HuH-7.5 (cell line): ENCODE results near the gene NT5DC4.

Experiments
- DNase-seq: peaks from one replicate; pipeline ENCODE4 v3.0.0; 2011; ENCODE audit warnings: low spot score

The NT5DC4 gene

GRCh38 chr2:112720785-112721184 is at the start of gene NT5DC4:
NT5DC4 (plus strand) TSS chr2:112721020; CDS start chr2:112721080, 60 bp downstream.
- DNase-seq, result no peak

DNA sequence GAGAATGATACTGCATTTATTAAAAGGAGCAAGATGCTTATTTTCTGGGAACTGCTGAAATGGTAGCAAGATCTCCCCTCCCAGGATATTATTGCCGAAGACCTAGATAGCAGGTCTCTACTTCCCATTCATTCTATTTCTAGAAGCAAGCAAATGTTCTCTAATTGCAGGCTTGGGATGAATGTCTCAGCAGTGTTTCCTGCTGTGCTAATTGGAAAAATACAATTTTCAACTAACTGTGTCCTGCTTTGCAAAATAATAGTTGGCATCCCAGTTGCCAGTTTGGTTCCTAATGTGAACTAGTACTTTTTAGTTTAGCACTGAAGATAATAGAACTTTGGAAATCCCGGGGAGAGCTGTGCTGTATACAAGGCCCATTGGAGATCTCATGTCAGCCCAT is 49.0 kb upstream of the NT5DC4 start:
- no peak for DNase-seq

DNA sequence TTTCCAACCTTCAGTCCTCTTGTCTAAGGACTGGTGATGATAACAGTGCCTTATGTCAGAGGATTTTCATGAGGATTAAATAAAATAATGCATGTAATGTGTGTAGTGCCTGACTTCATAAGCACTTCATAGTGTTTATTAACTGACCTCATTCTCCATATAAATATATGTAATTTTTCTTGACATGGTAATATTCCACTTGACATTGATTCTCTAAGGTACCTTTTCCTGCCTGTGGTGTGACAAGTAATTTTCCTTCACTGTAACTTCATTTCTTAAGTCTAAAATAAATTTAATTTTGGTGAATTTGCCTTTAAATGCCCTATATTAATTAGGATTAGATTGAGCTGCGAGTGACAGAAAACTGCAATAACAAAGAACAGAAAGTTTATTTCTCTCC is 47.8 kb upstream of the NT5DC4 start:
- no peak for DNase-seq

DNA sequence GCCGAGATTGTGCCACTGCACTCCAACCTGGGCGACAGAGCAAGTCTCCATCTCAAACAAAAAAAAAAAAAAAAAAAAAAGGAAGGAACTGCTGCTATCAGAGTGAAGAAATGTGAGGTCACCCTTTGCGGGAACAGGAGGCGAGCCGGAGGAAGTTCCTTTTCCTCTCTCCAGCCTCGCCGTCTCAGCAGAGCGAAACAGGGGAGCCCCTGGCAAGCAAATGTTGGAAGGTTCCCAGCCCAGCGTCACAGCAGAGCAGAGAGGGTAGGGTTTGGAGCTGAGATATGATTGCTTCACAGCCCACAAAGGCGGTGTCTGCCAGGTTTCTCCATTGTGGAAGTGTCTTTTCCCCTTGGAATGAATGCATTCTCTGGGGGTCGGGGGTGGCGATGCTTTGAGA is 46.6 kb upstream of the NT5DC4 start:
- DNase-seq, result no peak

- no peak for DNase-seq
These were observed 41.3 kb upstream of the NT5DC4 start for GRCh38 chr2:112679484-112679883.

DNA sequence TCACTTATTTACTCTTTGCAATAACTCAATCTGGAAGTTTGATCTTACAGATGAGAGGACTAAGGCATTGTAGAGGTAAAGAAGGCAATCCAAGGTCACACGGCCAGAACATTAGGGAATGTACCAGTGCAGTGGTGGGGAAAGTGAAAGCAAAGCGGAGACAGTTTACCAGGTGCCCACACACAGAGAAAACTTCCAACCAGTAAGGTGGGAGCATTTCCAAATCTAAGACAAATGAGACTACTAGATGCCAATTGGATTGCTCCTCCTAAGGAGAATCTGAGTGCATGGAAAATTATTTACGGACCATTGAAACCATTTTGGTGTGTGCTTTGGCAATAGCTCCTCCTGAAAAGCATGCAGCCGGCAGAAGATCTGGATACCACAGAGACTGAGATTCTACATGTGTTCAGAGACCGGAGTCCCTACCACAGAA is 40.1 kb upstream of the NT5DC4 start:
- no peak for DNase-seq

- DNase-seq, result no peak
These were observed 38.7 kb upstream of the NT5DC4 start for GRCh38 chr2:112682101-112682500.

DNA sequence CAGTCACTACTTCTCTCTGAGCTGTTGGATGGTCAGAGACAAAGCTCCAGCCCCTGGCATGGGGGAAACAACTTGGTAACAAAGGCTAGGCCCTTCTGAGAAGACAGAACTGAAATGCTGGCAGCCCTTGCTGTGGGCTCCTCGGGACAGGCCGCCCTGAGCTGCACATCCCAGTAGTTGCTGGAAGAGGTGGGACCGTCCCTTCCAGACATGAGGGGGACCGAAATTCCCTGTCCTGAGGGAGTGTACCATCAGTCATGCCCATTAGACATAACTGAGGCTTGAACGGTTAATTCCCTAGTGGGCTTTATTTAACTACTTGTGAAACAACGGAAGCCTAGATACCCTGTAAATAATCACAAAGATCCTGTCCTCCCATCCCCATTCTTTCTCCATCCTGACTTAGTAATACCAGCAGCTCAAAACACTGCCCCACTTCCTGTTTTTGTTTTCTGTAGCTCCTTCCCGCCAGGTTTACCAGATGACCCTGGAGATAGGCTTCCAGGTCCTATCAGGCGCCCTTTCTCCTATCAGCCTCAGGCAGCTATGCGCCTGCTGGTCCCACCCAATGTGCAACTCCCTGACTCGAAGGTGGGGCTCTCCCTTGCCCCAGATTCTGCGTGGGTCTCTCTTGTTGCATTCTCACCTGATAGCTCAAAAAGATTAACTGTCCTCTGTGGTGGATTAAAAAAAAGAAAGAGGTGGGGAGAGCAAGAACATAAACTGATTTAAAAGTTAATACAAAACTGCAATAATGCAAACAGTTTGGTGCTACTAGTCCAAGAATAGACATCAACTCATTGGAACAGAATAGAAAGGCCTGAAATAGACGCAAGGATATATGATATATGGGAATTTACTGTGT is 37.0 kb upstream of the NT5DC4 start:
- no peak for DNase-seq

GRCh38 chr2:112684415-112684775 is 36.4 kb upstream of the NT5DC4 start:
- DNase-seq, result no peak

- DNase-seq, result no peak
These were observed 35.4 kb upstream of the NT5DC4 start for GRCh38 chr2:112685271-112685884.

DNA sequence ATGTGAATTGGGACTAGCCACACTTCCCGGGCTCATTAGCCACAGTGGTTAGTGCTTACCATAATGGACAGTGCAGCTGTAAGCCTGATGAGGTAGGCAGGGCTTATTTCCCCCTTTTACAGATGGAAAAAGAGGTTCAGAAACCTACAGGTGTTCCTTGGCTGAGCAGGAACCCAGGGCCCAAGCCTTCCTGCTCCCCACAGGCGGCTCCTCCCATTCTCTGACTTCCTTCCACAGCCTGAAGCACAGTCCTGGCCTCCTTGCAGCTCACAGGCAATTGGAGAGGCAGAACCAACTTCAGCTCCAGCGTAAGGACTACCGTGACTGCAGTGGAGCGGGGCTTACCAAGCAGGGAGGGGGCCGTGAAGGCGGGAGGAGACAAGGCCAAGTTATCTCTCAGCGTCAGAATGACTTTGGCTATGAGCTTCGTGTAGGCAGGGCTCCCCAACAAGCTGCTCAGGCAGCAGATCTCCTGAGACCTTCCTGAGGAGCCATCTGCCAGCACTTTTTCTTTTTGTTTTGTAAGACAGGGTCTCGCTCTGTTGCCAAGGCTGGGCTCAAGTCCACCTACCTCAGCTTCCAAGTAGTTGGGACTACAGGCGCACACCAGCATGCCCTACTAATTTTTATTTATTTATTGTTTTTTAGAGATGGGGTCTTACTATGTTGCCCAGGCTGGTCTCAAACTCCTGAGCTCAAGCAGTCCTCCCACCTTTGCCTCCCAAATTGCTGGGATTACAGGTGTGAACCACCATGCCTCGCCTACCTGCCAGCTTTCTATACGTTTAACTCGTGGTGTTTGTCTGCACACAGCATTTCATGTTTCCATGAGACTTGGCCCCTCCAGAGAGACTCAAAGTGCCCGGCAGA is 34.2 kb upstream of the NT5DC4 start:
- no peak for DNase-seq

DNA sequence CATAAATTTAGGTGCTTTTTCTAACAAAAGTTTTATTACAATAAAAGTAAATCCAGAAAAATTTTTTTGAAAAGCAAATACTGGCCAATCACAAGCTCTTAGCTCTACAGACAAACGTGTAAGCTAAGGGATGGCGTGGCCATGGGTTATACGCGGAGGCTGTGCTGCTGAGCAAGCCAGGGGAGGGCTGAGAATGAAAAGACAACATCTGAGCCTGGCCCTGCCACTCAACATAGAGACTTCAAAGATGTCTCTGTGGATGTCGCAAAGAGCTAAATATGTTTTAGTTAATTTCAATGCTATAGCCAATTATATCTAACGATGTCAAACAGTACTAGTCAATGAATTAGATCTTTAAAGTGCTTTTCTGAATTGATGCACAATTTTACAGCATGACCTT is 33.3 kb upstream of the NT5DC4 start:
- no peak for DNase-seq

- DNase-seq, result no peak
These were observed 32.5 kb upstream of the NT5DC4 start for GRCh38 chr2:112688086-112688880.

DNA sequence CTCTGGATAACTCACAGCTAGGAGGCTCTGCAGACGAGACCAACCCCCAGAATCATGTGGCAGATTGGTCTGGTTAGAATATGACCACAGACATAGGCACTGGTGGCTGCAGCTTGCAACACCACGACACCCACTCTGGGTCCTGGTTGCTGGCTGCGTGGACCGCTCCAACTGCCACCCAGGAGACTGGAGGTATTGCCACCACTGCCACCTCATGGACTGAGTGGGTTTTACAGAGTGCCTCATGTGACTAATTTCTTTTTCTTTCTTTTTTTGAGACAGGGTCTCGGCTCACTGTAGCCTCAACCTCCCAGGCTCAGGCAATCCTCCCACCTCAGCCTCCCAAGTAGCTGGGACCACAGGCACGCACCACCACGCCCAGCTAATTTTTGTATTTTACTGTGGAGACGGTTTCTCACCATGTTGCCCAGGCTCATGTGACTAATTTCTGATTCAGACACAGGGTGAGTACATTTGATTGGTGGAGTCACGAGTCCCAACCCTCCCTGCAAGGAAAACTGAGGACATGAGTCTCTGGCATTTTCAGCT is 29.9 kb upstream of the NT5DC4 start:
- DNase-seq, result peak; percentile 40

GRCh38 chr2:112691881-112692281 is 28.9 kb upstream of the NT5DC4 start:
- no peak for DNase-seq

GRCh38 chr2:112692495-112692911 is 28.3 kb upstream of the NT5DC4 start:
- DNase-seq, result peak; percentile 55

DNA sequence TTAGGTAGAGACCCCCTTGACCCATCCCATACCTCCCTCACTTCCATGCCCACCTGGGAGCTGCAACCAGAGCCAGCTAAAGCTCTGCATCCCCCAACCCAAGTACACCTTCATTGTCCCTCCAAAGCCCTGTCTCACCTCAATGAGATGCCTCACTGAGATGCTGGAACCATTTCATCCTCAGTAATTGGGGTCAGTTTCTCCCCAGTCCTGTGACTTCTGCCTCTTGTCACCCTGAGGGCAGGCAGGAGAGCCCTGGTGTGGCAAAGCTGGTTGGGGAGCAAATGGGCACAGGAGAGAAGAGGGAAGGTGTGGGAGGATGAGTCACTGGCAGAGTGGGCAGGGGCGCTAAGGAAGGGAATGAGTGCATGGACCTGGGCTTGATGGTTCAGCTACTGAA is 27.9 kb upstream of the NT5DC4 start:
- DNase-seq, result no peak

DNA sequence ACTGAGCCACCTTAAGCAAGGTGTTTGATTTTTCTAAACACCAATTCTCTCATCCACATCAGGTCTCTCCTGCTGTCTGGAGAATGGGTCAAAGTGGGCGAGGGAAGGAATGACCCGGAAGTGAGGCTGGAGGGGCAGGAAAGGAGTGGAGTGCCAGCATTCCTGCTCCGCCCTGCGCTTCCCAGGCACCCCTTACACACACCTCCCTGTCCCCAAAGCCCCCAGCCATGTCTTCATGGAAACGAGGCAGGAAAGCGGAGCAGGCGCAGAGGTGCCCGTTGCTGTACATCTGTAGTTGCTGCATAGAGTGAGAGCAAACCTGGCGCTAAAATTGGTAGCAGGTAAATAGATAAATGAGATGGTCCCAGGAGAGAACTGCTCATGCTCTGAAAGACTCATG is 27.2 kb upstream of the NT5DC4 start:
- DNase-seq, result no peak

DNA sequence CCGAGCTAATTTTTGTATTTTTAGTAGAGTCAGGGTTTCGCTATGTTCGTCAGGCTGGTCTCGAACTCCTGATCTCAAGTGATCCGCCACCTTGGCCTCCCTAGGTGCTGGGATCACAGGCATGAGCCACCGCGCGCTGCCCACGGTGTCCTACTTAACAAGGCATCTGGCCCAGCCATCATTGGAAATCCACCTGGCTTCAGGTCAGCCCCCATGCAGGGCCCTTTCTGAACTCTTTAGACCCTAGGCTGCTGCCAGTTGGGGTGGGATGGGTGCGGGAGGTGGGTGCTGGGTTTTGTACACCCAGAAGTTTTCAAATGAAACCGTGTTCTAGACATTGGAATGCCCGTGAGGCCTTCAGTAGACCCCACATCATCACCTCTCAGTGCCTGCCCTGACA is 26.6 kb upstream of the NT5DC4 start:
- DNase-seq, result no peak

DNA sequence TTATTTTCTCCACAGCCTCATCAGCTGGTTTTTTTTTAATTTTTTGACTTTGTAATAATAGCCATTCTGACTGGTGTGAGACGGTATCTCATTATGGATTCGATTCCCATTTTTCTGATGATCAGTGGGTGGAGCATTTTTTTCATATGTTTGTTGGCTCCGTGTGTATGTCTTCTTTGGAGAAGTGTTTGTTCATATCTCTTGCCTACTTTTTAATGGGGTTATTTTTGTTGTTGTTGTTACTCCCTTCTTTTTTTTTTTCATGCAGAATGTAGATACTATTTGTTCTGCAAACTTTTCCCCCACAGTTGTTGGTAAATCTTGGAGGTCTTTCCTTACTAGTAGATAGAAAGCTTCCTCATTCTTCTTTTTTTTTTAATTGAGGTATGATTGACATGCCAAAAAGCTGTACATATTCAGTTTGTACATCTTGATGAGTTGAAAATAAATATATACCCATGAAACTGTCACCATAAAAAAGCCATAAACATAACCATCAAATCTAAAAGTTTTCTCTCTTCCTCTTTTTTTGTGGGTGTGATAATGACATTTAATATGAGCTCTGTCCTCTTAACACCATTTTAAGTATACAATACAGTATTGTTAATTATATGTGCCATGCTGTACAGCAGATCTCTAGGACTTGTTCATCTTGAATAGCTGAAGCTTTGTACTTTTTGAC is 21.8 kb upstream of the NT5DC4 start:
- DNase-seq, result no peak
